HepG2 (cell line): ENCODE data around the gene IL1R1. TPM values are rescaled to one million over a fixed set of nuclear protein-coding genes. Genes with fewer than 3 reads are reported as not detected.
A peak's percentile ranks its signal among the peaks of the same experiment; 100 is the strongest.

Experiments
- ATAC-seq: fragments of 200-7000 bp; cut with Tn5 transposase; 3 replicates; pipeline ENCODE4 v1.9.1; 2020; ENCODE audit warnings: mild to moderate bottlenecking, moderate library complexity
- BruUV-seq: library from RNA; stranded (reverse); fragments of 400-500 nt; replicated peaks from 2 replicates; lab custom pipeline; 2021; lab: Mats Ljungman, UMichigan
- CTCF ChIA-PET: fragments of 300-600 bp; formaldehyde crosslinking; extraction: SDS; loops from one replicate; lab custom pipeline; 2021; ENCODE audit warnings: low total read pairs, inconsistent platforms, low intra/inter-chr PET ratio; lab: Yijun Ruan, JAX
- POLR2A ChIA-PET: fragments of 350-600 bp; sonication (Branson Sonifier 250); formaldehyde crosslinking; loops from one replicate; lab custom pipeline; 2020; ENCODE audit warnings: antibody characterized with exemption, inconsistent platforms; lab: Yijun Ruan, JAX
- DNase-seq: peaks from one replicate; pipeline ENCODE4 v3.0.0-alpha.2; 2015; ENCODE audit warnings: low spot score
- FAIRE-seq: peaks from 3 replicates; lab custom pipeline; 2011; peaks lifted over from hg19 to GRCh38; lab: Jason Lieb, UNC
- H2AFZ ChIP-seq: one replicate; pipeline ENCODE4 v1.6.1; 2011; ENCODE audit warnings: low read length, inconsistent platforms
- H3K27ac ChIP-seq: fragments of 300-600 bp; 3 replicates; pipeline ENCODE4 v1.8.0; 2011; ENCODE audit warnings: mixed run types, mild to moderate bottlenecking, mixed read lengths, low read length, inconsistent platforms; ENCODE audit not compliant: insufficient read depth; ENCODE audit errors: extremely low read length
- H3K27me3 ChIP-seq, 2 experiments: fragments of 200-600 bp in 1 of 2; 2 replicates in 1 of 2; 3 replicates in 1 of 2; pipeline versions ENCODE4 v1.6.0 to v1.8.0; 2011; ENCODE audit warnings: low read length in 2 of 2, mild to moderate bottlenecking in 2 of 2, moderate library complexity in 2 of 2, inconsistent platforms in 1 of 2; ENCODE audit not compliant: insufficient read depth in 2 of 2, control insufficient read depth in 1 of 2
- H3K36me3 ChIP-seq, 2 experiments: fragments of 200-600 bp in 1 of 2; replicated peaks in 1 of 2; 2 replicates in 1 of 2; 3 replicates in 1 of 2; pipeline versions ENCODE4 v1.5.1 to v1.8.0; 2011; ENCODE audit warnings: low read length in 2 of 2, inconsistent platforms in 1 of 2; ENCODE audit not compliant: insufficient read depth in 2 of 2, control insufficient read depth in 1 of 2
- H3K4me1 ChIP-seq: 2 replicates; pipeline ENCODE4 v1.5.1; 2012; ENCODE audit warnings: low read length, inconsistent platforms; ENCODE audit not compliant: insufficient read depth
- H3K4me2 ChIP-seq: 2 replicates; pipeline ENCODE4 v1.6.0; 2011; ENCODE audit warnings: low read depth, low read length, inconsistent platforms
- H3K4me3 ChIP-seq, 3 experiments: fragments of 200-600 bp in 1 of 3; sonication (generic), shearing (Covaris generic) in 1 of 3; replicated peaks in 1 of 3; 2 replicates each; pipeline ENCODE4 v1.5.1; 2011 to 2016; ENCODE audit warnings: low read length in 3 of 3, inconsistent platforms in 2 of 3, low read depth in 2 of 3, mild to moderate bottlenecking in 2 of 3, control low read depth in 1 of 3, mixed read lengths in 1 of 3; ENCODE audit not compliant: insufficient read depth in 1 of 3
- H3K79me2 ChIP-seq: one replicate; pipeline ENCODE4 v1.6.1; 2011; ENCODE audit warnings: low read length, inconsistent platforms; ENCODE audit not compliant: insufficient read depth
- H3K9ac ChIP-seq: 2 replicates; pipeline ENCODE4 v1.6.0; 2011; ENCODE audit warnings: mild to moderate bottlenecking, low read depth, low read length, inconsistent platforms; ENCODE audit not compliant: insufficient read depth
- H3K9me3 ChIP-seq: 2 replicates; pipeline ENCODE4 v1.5.1; 2012; ENCODE audit warnings: mild to moderate bottlenecking, low read length
- H4K20me1 ChIP-seq: 2 replicates; pipeline ENCODE4 v1.6.0; 2011; ENCODE audit warnings: inconsistent platforms, mild to moderate bottlenecking, low read length, moderate library complexity; ENCODE audit not compliant: insufficient read depth
- AHDC1 ChIP-seq: sonication (generic); formaldehyde crosslinking; IDR thresholded peaks from 2 replicates; pipeline ENCODE4 v1.5.1; 2020; ENCODE audit warnings: mild to moderate bottlenecking, missing genetic modification reagents, borderline replicate concordance
- CREB1 ChIP-seq, 2 experiments: fragments of 450-650 bp in 1 of 2; IDR thresholded peaks; 2 replicates each; pipeline ENCODE4 v1.6.1; 2016 to 2017; ENCODE audit warnings: control low read depth in 1 of 2, mild to moderate bottlenecking in 1 of 2, missing compliant biosample characterization in 1 of 2, missing genetic modification characterization in 1 of 2
- GABPB1 ChIP-seq: IDR thresholded peaks from 2 replicates; pipeline ENCODE4 v1.6.1; 2016; ENCODE audit warnings: mild to moderate bottlenecking, missing genetic modification reagents, moderate library complexity, missing compliant biosample characterization
- HNF1A ChIP-seq, 2 experiments: sonication (generic) in 1 of 2; formaldehyde crosslinking in 1 of 2; IDR thresholded peaks; 2 replicates each; pipeline versions ENCODE4 v1.4.0 to v1.6.1; 2016 to 2020; ENCODE audit warnings: borderline replicate concordance in 1 of 2, low read depth in 1 of 2, mild to moderate bottlenecking in 1 of 2, missing genetic modification reagents in 1 of 2
- SMARCE1 ChIP-seq: fragments of 450-650 bp; IDR thresholded peaks from 2 replicates; pipeline ENCODE4 v1.6.1; 2017; ENCODE audit warnings: borderline replicate concordance
- ZNF432 ChIP-seq: sonication (generic); formaldehyde crosslinking; IDR thresholded peaks from 2 replicates; pipeline ENCODE4 v1.5.0; 2020; ENCODE audit warnings: missing genetic modification reagents, mild to moderate bottlenecking, borderline replicate concordance
- WGBS: methylation state at CpG from one replicate; pipeline ENCODE4 v1.1.6; 2017; ENCODE audit warnings: low lambda C conversion rate; 5-methylcytosine and 5-hydroxymethylcytosine counted together
- in situ Hi-C: cut with HindIII; loops from 2 replicates; pipeline ENCODE4 v1.10.0; 2017; ENCODE audit warnings: low pct_unique_long_range_greater_than_20kb; ENCODE audit not compliant: extremely low pct_ligation_motif_present
- intact Hi-C: fragments of 100-400 bp; cut with micrococcal nuclease; formaldehyde crosslinking; loops from one replicate; pipeline ENCODE4 v1.10.0; 2022; ENCODE audit not compliant: unreplicated experiment
- polyA plus RNA-seq, 8 experiments: library from polyadenylated mRNA; depleted of rRNA in 3 of 8; stranded (reverse) in 7 of 8; unstranded in 1 of 8; fragments of >200 nt; fragmentation: Illumina TruSeq in 4 of 8; extraction: Trizol in 4 of 8; gene quantifications; 2 replicates each; pipeline versions ENCODE4 v1.2.1 to v1.2.3, GENCODE V29; 2011 to 2016; ENCODE audit warnings: low read depth in 4 of 8, missing spikeins in 1 of 8, mixed read lengths in 1 of 8; ENCODE audit not compliant: insufficient read depth in 1 of 8
- total RNA-seq, 5 experiments: library from RNA; depleted of rRNA; stranded (reverse); fragments of >200 nt; fragmentation: Illumina TruSeq; extraction: Trizol; gene quantifications; 2 replicates each; pipeline ENCODE4 v1.2.3, GENCODE V29; 2016; ENCODE audit warnings: low read depth in 1 of 5

The IL1R1 gene
- total and polyA plus RNA-seq, 2 of the 13 experiments (the other 11 are each of a cell fraction or from before 2014, with no cell fraction given), result 38.0 to 93.1 TPM

GRCh38 chr2:102114290-102114721 lies 28.2 kb upstream of the IL1R1 start (continued):
- no peak for TF ChIP-seq GABPB1
- TF ChIP-seq AHDC1 (CRISPR knock-in tag), result peak; percentile 13; the same call in 1 of the 2 replicates
- no peak for TF ChIP-seq SMARCE1

GRCh38 chr2:102114851-102115497 lies 27.6 kb upstream of the IL1R1 start:
- ChIA-PET CTCF (no interaction called here), POLR2A (interaction anchor here (0.8 to 1.8 kb wide), 3 partner anchors 28 to 45 kb away, joined by 4 to 9 read pairs (median 6); partner anchors contain the start of gene IL1R1)
- no peak overlapping the region for H3K4me3 ChIP-seq
- 33% methylated on average over 5 of the region's 5 CpGs for WGBS
- BruUV-seq, result no TSS peak
- H3K27me3 ChIP-seq, result no peaks in the 10 kb centered on the region
- no peak overlapping the region for H2AFZ ChIP-seq
- FAIRE-seq (peak; percentile 48), ATAC-seq (peak; percentile 69), DNase-seq (peak; percentile 61)
- H3K4me2 ChIP-seq, result peak overlapping the region; percentile 16
- H3K9ac ChIP-seq, result no peak overlapping the region
- peaks cover 72% of the 10 kb centered on the region for H3K4me1 ChIP-seq
- intact Hi-C loops, result no loop called here
- H4K20me1 ChIP-seq, result no peaks in the 10 kb centered on the region
- no peaks in the 10 kb centered on the region for H3K36me3 ChIP-seq
- peak overlapping the region; percentile 25 for H3K27ac ChIP-seq
- no peaks in the 10 kb centered on the region for H3K79me2 ChIP-seq
- no peaks in the 10 kb centered on the region for H3K9me3 ChIP-seq
- in situ Hi-C loops, result no loop called here
- no peak for TF ChIP-seq ZNF432 (CRISPR knock-in tag)
- TF ChIP-seq CREB1 (IDR thresholded peaks at IDR 0.05), result no peak
- TF ChIP-seq CREB1 (CRISPR knock-in tag; IDR thresholded peaks at IDR 0.05), result no peak
- no peak for TF ChIP-seq HNF1A (IDR thresholded peaks at IDR 0.05; ENCODE audit: low read depth)
- peak; percentile 30; the same call in 1 of the 2 replicates for TF ChIP-seq HNF1A (CRISPR knock-in tag; IDR thresholded peaks at IDR 0.05; ENCODE audit: borderline replicate concordance)
